NB4 (cell line): ENCODE results near the gene OLFM1.

Experiments used
- MYC ChIP-seq: IDR thresholded peaks from 2 replicates; pipeline ENCODE4 v1.6.1; 2011; ENCODE audit warnings: low read depth, low read length
- POLR2A ChIP-seq: IDR thresholded peaks from 2 replicates; pipeline ENCODE4 v1.6.1; 2011; ENCODE audit warnings: mild to moderate bottlenecking; ENCODE audit not compliant: insufficient read length; ENCODE audit errors: extremely low read depth
- TF ChIP-seq, protein P1 (sequence below): IDR thresholded peaks from one replicate; pipeline ENCODE4 v1.5.1; 2012; ENCODE audit warnings: low read depth, low read length
- TF ChIP-seq, protein P2 (sequence below): IDR thresholded peaks from 2 replicates; pipeline ENCODE4 v1.6.1; 2011; ENCODE audit warnings: low read depth, low read length

DNA sequence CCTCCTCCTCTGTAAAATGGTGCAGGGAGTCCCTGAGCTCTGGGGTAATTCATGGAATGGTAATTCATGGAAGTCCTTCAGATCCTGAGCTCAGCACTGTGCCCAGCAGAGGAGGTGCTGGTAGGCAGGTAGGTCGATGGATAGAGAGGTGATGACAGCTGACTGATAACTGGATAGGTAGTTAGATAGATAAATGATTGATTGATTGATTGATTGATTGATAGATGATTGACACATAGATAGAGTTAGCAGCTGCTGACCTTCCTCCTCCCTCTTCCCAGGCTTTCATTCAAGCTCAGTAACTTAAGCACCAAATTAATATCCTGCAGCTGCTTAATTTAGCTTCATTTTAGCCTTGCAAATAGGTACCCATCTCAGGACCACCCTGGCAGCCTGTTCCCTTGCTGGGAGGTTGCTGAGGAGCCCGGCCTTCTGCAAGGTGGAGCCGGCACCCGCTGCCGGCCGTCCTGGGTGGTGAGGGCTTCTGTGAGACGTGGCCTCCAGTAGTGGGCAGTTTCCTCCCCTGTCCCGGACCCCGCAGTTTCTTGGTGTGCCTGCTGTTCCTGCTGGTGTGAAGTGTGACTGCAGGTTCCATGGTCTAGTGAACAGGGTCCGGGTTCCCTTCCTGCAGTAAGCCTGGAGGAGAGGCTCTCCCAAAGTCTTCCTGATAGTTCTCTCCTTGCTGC is 13.4 kb downstream of the OLFM1 start:
- TF ChIP-seq, protein P1, sequence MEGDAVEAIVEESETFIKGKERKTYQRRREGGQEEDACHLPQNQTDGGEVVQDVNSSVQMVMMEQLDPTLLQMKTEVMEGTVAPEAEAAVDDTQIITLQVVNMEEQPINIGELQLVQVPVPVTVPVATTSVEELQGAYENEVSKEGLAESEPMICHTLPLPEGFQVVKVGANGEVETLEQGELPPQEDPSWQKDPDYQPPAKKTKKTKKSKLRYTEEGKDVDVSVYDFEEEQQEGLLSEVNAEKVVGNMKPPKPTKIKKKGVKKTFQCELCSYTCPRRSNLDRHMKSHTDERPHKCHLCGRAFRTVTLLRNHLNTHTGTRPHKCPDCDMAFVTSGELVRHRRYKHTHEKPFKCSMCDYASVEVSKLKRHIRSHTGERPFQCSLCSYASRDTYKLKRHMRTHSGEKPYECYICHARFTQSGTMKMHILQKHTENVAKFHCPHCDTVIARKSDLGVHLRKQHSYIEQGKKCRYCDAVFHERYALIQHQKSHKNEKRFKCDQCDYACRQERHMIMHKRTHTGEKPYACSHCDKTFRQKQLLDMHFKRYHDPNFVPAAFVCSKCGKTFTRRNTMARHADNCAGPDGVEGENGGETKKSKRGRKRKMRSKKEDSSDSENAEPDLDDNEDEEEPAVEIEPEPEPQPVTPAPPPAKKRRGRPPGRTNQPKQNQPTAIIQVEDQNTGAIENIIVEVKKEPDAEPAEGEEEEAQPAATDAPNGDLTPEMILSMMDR = no peak
- TF ChIP-seq POLR2A (no peak), MYC (no peak)
- TF ChIP-seq, protein P2, sequence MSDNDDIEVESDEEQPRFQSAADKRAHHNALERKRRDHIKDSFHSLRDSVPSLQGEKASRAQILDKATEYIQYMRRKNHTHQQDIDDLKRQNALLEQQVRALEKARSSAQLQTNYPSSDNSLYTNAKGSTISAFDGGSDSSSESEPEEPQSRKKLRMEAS = no peak
